HL-60 (cell line): ENCODE data around the gene RALB.

ENCODE experiments used
- DNase-seq, 2 experiments: peaks; one replicate each; pipeline ENCODE4 v3.0.0-alpha.2; 2010 to 2020; ENCODE audit warnings: low read depth in 1 of 2, low spot score in 1 of 2
- H3K27ac ChIP-seq: fragments of 250-450 bp; sonication (Bioruptor Pico); replicated peaks from 2 replicates; pipeline ENCODE4 v1.5.1; 2020; ENCODE audit warnings: mild to moderate bottlenecking, moderate library complexity
- H3K27me3 ChIP-seq: fragments of 250-450 bp; sonication (Bioruptor Pico); 2 replicates; pipeline ENCODE4 v1.5.1; 2021; ENCODE audit warnings: mild to moderate bottlenecking, moderate library complexity; ENCODE audit not compliant: insufficient read depth, poor library complexity, severe bottlenecking
- H3K4me3 ChIP-seq: replicated peaks from 2 replicates; pipeline ENCODE4 v1.5.1; 2011; ENCODE audit warnings: mild to moderate bottlenecking, control low read depth, low read length; ENCODE audit not compliant: insufficient read depth
- GABPA ChIP-seq: IDR thresholded peaks from 2 replicates; pipeline ENCODE4 v1.6.1; 2012; ENCODE audit warnings: low read depth
- POLR2AphosphoS5 ChIP-seq: IDR thresholded peaks from 2 replicates; pipeline ENCODE4 v1.6.1; 2012; ENCODE audit warnings: low read depth
- SPI1 ChIP-seq: IDR thresholded peaks from 2 replicates; pipeline ENCODE4 v1.6.1; 2012; ENCODE audit warnings: low read depth, mild to moderate bottlenecking, borderline replicate concordance
- TF ChIP-seq, protein P1 (sequence below): IDR thresholded peaks from 2 replicates; pipeline ENCODE4 v1.6.1; 2012; ENCODE audit warnings: low read depth; ENCODE audit not compliant: insufficient replicate concordance
- TF ChIP-seq, protein P2 (sequence below): IDR thresholded peaks from one replicate; pipeline ENCODE4 v1.5.1; 2011; ENCODE audit warnings: low read length, control low read depth, inconsistent platforms; ENCODE audit not compliant: insufficient read depth

Gene RALB

DNA sequence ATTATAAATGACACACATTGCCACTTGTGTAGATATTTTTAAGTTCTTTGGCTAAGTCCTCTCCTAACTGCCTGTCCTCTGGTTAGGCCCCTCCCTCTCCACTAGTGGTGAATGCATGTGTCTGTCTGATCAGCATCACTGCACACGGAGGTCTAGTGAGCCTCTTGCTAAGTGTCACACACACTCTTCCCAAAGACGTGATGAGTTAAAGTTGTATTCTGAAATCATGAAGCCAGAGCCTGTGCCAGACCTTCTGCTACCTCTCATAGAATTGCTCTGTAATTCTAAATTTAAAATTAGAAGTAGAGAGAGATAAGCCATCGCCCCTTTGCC, 41.3 kb downstream of the RALB start:
- Histone ChIP-seq H3K27ac (no peak overlapping the region), H3K4me3 (no peak overlapping the region), H3K27me3 (no peaks in the 10 kb centered on the region)
- DNase-seq: no peak
- TF ChIP-seq GABPA (no peak), POLR2AphosphoS5 (no peak), SPI1 (no peak)
- TF ChIP-seq, protein P1, sequence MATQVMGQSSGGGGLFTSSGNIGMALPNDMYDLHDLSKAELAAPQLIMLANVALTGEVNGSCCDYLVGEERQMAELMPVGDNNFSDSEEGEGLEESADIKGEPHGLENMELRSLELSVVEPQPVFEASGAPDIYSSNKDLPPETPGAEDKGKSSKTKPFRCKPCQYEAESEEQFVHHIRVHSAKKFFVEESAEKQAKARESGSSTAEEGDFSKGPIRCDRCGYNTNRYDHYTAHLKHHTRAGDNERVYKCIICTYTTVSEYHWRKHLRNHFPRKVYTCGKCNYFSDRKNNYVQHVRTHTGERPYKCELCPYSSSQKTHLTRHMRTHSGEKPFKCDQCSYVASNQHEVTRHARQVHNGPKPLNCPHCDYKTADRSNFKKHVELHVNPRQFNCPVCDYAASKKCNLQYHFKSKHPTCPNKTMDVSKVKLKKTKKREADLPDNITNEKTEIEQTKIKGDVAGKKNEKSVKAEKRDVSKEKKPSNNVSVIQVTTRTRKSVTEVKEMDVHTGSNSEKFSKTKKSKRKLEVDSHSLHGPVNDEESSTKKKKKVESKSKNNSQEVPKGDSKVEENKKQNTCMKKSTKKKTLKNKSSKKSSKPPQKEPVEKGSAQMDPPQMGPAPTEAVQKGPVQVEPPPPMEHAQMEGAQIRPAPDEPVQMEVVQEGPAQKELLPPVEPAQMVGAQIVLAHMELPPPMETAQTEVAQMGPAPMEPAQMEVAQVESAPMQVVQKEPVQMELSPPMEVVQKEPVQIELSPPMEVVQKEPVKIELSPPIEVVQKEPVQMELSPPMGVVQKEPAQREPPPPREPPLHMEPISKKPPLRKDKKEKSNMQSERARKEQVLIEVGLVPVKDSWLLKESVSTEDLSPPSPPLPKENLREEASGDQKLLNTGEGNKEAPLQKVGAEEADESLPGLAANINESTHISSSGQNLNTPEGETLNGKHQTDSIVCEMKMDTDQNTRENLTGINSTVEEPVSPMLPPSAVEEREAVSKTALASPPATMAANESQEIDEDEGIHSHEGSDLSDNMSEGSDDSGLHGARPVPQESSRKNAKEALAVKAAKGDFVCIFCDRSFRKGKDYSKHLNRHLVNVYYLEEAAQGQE: no peak
- TF ChIP-seq, protein P2, sequence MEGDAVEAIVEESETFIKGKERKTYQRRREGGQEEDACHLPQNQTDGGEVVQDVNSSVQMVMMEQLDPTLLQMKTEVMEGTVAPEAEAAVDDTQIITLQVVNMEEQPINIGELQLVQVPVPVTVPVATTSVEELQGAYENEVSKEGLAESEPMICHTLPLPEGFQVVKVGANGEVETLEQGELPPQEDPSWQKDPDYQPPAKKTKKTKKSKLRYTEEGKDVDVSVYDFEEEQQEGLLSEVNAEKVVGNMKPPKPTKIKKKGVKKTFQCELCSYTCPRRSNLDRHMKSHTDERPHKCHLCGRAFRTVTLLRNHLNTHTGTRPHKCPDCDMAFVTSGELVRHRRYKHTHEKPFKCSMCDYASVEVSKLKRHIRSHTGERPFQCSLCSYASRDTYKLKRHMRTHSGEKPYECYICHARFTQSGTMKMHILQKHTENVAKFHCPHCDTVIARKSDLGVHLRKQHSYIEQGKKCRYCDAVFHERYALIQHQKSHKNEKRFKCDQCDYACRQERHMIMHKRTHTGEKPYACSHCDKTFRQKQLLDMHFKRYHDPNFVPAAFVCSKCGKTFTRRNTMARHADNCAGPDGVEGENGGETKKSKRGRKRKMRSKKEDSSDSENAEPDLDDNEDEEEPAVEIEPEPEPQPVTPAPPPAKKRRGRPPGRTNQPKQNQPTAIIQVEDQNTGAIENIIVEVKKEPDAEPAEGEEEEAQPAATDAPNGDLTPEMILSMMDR: no peak

DNA sequence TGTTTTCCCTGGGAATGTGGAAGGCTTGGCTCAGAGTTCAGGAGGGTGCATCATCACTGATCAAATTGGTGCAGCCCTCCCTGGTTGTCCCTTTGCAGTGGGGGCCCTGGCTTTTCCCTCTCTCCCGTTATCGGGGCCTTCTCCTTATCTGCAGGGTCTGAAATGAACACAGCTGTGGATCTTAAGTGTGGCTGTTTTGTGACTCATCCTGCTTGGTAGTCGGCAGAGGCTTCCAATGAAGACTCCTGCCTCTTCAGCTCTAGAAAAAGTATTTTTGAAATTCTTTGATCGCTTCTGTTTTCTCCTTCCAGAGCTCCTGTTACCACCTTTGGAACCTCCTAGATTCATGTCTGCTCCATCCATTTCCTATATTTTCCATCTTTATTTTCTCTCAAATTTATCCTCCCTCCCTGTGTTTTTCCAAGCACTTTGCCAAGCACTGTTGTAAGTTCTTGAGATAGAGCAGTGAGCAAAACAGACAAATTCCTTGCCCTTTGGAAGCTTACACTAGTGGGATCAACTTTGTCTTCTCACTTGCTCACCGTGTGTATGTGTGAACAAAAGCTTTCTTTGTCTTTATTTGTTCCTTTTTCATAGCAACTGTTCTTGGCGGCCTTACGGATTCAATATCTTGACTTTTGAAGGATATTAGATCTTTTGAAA, 45.7 kb downstream of the RALB start:
- no peak for DNase-seq
- no peak overlapping the region for H3K4me3 ChIP-seq
- TF ChIP-seq POLR2AphosphoS5 (no peak), SPI1 (no peak), GABPA (no peak)
- TF ChIP-seq, protein P1: no peak
- TF ChIP-seq, protein P2: no peak
- no peak overlapping the region for H3K27ac ChIP-seq
- no peaks in the 10 kb centered on the region for H3K27me3 ChIP-seq

DNA sequence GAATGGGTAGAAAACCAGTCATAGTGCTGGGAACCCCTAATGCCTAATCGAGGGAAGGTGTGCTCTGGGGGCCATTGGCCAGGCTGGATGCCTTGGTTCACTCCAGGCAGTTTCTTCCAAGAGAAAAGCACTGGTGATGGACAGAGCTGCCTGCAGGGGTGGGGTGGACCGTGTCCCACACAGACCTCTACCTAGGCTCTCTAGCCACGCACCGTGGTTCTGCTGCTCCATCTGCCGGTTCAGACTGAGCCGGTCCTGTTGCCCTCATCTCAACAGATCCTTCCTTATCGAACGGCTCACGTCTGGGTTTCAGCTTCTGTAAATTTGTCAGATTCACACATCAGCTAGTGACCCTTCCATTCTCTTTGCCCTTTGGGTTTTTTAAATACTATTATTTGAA, 46.4 kb downstream of the RALB start:
- Histone ChIP-seq H3K4me3 (no peak overlapping the region), H3K27ac (no peak overlapping the region), H3K27me3 (no peaks in the 10 kb centered on the region)
- TF ChIP-seq POLR2AphosphoS5: no peak
- TF ChIP-seq, protein P1: no peak
- DNase-seq: no peak
